ENCODE measurements around the gene IFNA13.
"Not testable (repeated sequence)": the region's sequence is repeated elsewhere in the genome, so short reads cannot be mapped to it uniquely, and the experiment has no call there.

Gene IFNA13

DNA sequence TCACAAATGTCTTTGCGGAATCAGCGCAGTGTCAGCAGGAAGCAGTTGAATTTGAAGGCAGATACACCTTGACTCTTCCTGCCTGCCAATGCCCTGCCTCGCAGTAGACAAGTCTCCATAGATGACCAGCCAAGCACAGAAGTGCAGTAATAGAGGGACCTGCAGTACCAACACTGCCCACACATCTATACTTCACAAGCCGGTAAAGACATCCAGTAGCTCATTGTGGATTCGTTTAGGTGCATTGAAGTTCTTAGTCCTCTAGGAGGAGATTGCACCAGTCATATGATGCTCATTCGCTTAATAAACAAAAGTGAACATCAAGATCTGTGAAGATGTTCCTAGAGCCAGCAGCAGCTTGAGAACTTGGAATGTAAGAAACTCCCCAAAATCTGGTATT lies 24.4 kb upstream of the IFNA13 start:
- in situ Hi-C loops (cut with MboI; ENCODE audit: low sequenced_read_pairs, unreplicated experiment): loop anchor here (10.0 kb wide), 1 partner anchor 67 kb away; no protein-coding TSS in a partner anchor
- TF ChIP-seq, protein P1, sequence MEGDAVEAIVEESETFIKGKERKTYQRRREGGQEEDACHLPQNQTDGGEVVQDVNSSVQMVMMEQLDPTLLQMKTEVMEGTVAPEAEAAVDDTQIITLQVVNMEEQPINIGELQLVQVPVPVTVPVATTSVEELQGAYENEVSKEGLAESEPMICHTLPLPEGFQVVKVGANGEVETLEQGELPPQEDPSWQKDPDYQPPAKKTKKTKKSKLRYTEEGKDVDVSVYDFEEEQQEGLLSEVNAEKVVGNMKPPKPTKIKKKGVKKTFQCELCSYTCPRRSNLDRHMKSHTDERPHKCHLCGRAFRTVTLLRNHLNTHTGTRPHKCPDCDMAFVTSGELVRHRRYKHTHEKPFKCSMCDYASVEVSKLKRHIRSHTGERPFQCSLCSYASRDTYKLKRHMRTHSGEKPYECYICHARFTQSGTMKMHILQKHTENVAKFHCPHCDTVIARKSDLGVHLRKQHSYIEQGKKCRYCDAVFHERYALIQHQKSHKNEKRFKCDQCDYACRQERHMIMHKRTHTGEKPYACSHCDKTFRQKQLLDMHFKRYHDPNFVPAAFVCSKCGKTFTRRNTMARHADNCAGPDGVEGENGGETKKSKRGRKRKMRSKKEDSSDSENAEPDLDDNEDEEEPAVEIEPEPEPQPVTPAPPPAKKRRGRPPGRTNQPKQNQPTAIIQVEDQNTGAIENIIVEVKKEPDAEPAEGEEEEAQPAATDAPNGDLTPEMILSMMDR (IDR thresholded peaks at IDR 0.05; ENCODE audit: borderline replicate concordance, control extremely low read depth, extremely low read depth, insufficient read depth, missing control alignments): no peak
- no peak for DNase-seq (ENCODE audit: low spot score)

DNA sequence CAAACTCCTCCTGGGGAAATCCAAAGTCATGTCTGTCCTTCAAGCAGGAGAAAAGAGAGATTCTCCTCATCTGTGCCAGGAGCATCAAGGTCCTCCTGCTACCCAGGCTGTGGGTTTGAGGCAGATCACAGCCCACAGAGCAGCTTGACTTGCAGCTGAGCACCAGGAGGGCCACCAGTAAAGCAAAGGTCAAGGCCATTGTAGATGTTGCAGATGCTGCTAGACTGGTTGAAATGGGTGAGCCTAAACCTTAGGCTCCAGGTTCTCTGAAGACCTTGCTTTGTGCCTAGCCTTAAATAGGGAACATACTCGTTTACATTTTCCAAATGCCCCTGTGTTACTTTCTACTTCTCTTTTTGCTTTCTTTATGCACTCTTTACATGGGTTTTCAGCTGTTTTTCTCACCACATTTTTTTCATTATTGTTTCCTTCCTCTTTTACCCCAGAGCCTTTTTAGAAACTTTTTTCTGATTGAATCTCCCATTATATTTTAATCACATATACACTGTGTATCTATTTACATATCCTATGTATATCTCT lies 17.3 kb upstream of the IFNA13 start, which contains the start of gene IFNA2:
TSS of gene IFNA2 (minus strand) at position 268 of the 540 bp plus-strand sequence. CDS start at position 199, 69 bp downstream.
- DNase-seq (ENCODE audit: low spot score): no peak

DNA sequence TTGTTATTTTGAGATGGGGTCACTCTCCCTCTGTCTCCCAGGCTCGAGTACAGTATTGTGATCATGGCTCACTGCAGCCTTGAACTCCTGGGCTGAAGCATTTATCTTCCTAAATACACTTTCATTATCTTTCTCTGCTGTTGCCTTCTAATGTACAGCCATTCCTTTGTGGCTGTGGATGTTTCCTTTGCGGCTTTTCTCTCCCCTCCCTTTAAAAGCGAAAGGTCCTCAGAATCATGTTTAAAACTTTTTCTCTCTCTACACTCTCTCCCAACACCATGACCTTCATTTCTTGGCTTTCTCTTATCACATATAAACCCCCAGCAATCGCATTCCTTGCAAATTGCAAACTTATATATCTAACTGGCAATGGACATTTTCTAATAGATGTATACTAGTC lies 15.8 kb upstream of the IFNA13 start:
- in situ Hi-C loops (cut with MboI; ENCODE audit: low sequenced_read_pairs, unreplicated experiment): no loop called here
- DNase-seq (ENCODE audit: low spot score): no peak
- TF ChIP-seq, protein P1 (IDR thresholded peaks at IDR 0.05; ENCODE audit: borderline replicate concordance, control extremely low read depth, extremely low read depth, insufficient read depth, missing control alignments): no peak

More for the DNA sequence above, 17.3 kb upstream of the IFNA13 start, which contains the start of gene IFNA2:
- in situ Hi-C loops (cut with MboI; ENCODE audit: low sequenced_read_pairs, unreplicated experiment): no loop called here
- TF ChIP-seq, protein P1 (IDR thresholded peaks at IDR 0.05; ENCODE audit: borderline replicate concordance, control extremely low read depth, extremely low read depth, insufficient read depth, missing control alignments): no peak

DNA sequence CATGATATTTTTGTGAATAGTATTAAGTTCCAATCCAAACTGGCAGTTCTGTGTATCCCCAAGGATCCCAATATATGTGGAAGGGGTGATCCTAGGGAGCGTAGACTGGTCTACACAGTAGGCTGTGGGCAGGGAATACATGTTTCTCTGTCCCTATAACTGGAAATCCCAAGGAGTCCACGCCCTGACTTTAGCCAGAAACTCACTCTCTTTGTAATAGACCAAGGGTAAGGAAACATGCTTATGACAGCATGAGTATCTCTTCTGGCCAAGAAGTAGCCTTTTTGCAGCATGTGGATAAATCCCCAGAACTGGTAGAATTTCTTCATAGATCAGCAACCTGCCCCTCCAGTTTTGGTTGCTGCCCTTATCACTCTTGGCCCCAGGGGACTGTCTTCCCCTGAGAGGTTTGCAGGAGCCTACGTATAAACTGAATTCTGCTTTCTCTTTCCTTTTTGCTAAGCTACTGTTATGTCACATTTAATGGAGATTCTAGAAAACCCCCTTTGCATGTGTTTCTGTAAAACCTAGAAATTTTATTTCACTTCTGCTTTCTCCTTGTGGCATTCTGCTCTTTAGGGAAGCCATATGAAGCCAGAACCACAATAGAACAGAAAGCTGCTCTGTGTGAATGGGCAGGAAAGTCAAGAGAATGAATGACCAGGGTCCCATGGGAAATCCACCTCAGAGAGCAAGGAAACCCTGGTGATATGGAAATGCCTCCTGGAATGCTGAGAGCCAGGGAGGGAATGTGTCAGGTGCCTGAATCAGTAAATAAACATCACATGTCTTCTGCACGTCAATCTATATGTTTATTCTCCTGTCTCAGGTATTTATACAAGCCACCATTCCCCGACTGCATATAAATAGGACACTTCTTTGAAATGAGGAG lies 13.8 kb upstream of the IFNA13 start:
- in situ Hi-C loops (cut with MboI; ENCODE audit: low sequenced_read_pairs, unreplicated experiment): no loop called here
- TF ChIP-seq, protein P1 (IDR thresholded peaks at IDR 0.05; ENCODE audit: borderline replicate concordance, control extremely low read depth, extremely low read depth, insufficient read depth, missing control alignments): no peak
- DNase-seq (ENCODE audit: low spot score): peak; percentile 63

DNA sequence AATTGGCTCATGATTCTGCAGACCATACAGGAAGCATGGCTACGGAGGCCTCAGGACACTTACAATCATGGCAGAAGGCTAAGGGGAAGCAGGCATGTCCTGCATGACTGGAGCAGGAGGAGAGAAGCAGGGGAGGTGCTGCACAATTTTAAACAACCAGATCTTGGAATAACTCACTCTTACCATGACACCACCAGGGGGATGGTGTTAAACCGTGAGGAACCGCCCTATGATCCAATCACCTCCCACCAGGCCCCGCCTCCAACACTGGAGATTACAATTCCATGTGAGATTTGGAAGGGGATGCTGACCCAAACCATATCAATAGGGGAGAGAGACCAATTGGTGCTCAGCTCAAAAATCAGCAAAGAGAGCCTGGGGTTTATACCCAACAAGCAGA lies 3.6 kb upstream of the IFNA13 start:
- in situ Hi-C loops (cut with MboI; ENCODE audit: low sequenced_read_pairs, unreplicated experiment); DNase-seq (ENCODE audit: low spot score): not testable (repeated sequence)

DNA sequence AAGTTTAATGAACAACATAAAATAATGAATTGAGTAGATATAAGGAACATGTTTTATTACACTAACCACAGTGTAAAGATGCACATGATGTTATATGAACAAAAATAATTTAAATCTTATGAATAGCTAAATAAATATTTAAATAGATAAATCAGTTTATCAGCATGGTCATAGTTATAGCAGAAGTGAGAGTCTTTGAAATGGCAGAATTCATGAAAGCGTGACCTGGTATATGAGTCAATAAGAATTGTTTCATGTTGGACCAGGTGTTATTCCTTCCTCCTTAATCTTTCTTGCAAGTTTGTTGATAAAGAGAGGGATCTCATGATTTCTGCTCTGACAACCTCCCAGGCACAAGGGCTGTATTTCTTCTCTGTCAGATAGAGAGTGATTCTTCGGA lies 688 bp downstream of the IFNA13 start:
- in situ Hi-C loops (cut with MboI; ENCODE audit: low sequenced_read_pairs, unreplicated experiment); DNase-seq (ENCODE audit: low spot score): not testable (repeated sequence)

DNA sequence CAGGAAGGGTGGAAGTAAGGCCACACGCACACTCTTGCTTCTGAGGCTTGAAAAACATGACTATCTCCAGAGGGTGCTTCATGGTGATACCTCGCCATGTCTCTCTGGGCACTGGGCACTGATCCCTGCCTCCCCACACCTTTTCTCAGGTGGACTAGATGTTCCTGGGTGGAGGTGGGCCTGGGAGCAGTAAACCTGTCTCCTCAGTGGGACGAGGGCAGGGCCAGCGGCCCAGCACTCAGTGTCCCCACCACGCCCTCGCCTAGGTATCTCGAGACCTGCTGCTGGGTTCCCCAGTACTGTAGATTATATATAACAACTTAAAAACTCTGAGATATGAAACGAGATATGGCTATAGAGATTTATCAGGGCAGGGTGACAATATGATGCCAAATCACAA lies 5.6 kb downstream of the IFNA13 start:
- in situ Hi-C loops (cut with MboI; ENCODE audit: low sequenced_read_pairs, unreplicated experiment): no loop called here
- TF ChIP-seq, protein P1 (IDR thresholded peaks at IDR 0.05; ENCODE audit: borderline replicate concordance, control extremely low read depth, extremely low read depth, insufficient read depth, missing control alignments): no peak
- DNase-seq (ENCODE audit: low spot score): no peak
